Measurements from ENCODE around the gene PLPP4.

Gene PLPP4

GRCh38 chr10:120517881-120518484 lies 61.0 kb downstream of the PLPP4 start:
- no peak overlapping the region for H3K27ac ChIP-seq
- in situ Hi-C loops (cut with HindIII; ENCODE audit: low pct_ligation_motif_present, low sequenced_read_pairs) = no loop called here
- no peak for TF ChIP-seq CTCF (IDR thresholded peaks at IDR 0.05; ENCODE audit: low read depth, low read length, missing control alignments)

GRCh38 chr10:120521880-120522279 lies 64.9 kb downstream of the PLPP4 start:
- DNase-seq = no peak

More at GRCh38 chr10:120517881-120518484, 61.0 kb downstream of the PLPP4 start:
- Histone ChIP-seq H3K36me3 (replicated peaks) (no peaks in the 10 kb centered on the region), H3K4me3 (ENCODE audit: low read depth, low read length) (no peak overlapping the region), H3K27me3 (replicated peaks) (no peaks in the 10 kb centered on the region)
- no peak for DNase-seq

GRCh38 chr10:120527691-120528090 lies 70.7 kb downstream of the PLPP4 start:
- Histone ChIP-seq H3K27ac (no peak overlapping the region), H3K36me3 (replicated peaks) (no peaks in the 10 kb centered on the region), H3K27me3 (replicated peaks) (no peaks in the 10 kb centered on the region), H3K4me3 (ENCODE audit: low read depth, low read length) (no peak overlapping the region)
- no peak for TF ChIP-seq CTCF (IDR thresholded peaks at IDR 0.05; ENCODE audit: low read depth, low read length, missing control alignments)
- in situ Hi-C loops (cut with HindIII; ENCODE audit: low pct_ligation_motif_present, low sequenced_read_pairs) = no loop called here
- DNase-seq = no peak

More at GRCh38 chr10:120521880-120522279, 64.9 kb downstream of the PLPP4 start:
- Histone ChIP-seq H3K27ac (no peak overlapping the region), H3K27me3 (replicated peaks) (no peaks in the 10 kb centered on the region), H3K36me3 (replicated peaks) (no peaks in the 10 kb centered on the region), H3K4me3 (ENCODE audit: low read depth, low read length) (no peak overlapping the region)
- in situ Hi-C loops (cut with HindIII; ENCODE audit: low pct_ligation_motif_present, low sequenced_read_pairs) = no loop called here
- no peak for TF ChIP-seq CTCF (IDR thresholded peaks at IDR 0.05; ENCODE audit: low read depth, low read length, missing control alignments)

- H3K27me3 ChIP-seq (replicated peaks) = no peaks in the 10 kb centered on the region
- in situ Hi-C loops (cut with HindIII; ENCODE audit: low pct_ligation_motif_present, low sequenced_read_pairs) = no loop called here
- H3K27ac ChIP-seq = no peak overlapping the region
- no peak for TF ChIP-seq CTCF (IDR thresholded peaks at IDR 0.05; ENCODE audit: low read depth, low read length, missing control alignments)
- DNase-seq = no peak
- H3K36me3 ChIP-seq (replicated peaks) = no peaks in the 10 kb centered on the region
- H3K4me3 ChIP-seq (ENCODE audit: low read depth, low read length) = no peak overlapping the region
These were observed 73.7 kb downstream of the PLPP4 start for GRCh38 chr10:120530699-120531098.

GRCh38 chr10:120538091-120538490 lies 81.1 kb downstream of the PLPP4 start:
- Histone ChIP-seq H3K36me3 (replicated peaks) (no peaks in the 10 kb centered on the region), H3K27me3 (replicated peaks) (no peaks in the 10 kb centered on the region), H3K27ac (no peak overlapping the region), H3K4me3 (ENCODE audit: low read depth, low read length) (no peak overlapping the region)
- DNase-seq = no peak
- TF ChIP-seq CTCF (IDR thresholded peaks at IDR 0.05; ENCODE audit: low read depth, low read length, missing control alignments) = no peak
- in situ Hi-C loops (cut with HindIII; ENCODE audit: low pct_ligation_motif_present, low sequenced_read_pairs) = no loop called here

- TF ChIP-seq CTCF (IDR thresholded peaks at IDR 0.05; ENCODE audit: low read depth, low read length, missing control alignments) = no peak
- in situ Hi-C loops (cut with HindIII; ENCODE audit: low pct_ligation_motif_present, low sequenced_read_pairs) = no loop called here
- H3K4me3 ChIP-seq (ENCODE audit: low read depth, low read length) = no peak overlapping the region
These were observed 82.0 kb downstream of the PLPP4 start for GRCh38 chr10:120539076-120539475.

More at GRCh38 chr10:120539076-120539475, 82.0 kb downstream of the PLPP4 start:
- DNase-seq = no peak
- Histone ChIP-seq H3K27ac (no peak overlapping the region), H3K27me3 (replicated peaks) (no peaks in the 10 kb centered on the region), H3K36me3 (replicated peaks) (no peaks in the 10 kb centered on the region)
